Measurements from ENCODE around the gene MVD. TPM values are rescaled to one million over a fixed set of nuclear protein-coding genes. Genes with fewer than 3 reads are reported as not detected.

Gene MVD
- total RNA-seq, 1 donor from 2014 or later: 71.8 TPM

DNA sequence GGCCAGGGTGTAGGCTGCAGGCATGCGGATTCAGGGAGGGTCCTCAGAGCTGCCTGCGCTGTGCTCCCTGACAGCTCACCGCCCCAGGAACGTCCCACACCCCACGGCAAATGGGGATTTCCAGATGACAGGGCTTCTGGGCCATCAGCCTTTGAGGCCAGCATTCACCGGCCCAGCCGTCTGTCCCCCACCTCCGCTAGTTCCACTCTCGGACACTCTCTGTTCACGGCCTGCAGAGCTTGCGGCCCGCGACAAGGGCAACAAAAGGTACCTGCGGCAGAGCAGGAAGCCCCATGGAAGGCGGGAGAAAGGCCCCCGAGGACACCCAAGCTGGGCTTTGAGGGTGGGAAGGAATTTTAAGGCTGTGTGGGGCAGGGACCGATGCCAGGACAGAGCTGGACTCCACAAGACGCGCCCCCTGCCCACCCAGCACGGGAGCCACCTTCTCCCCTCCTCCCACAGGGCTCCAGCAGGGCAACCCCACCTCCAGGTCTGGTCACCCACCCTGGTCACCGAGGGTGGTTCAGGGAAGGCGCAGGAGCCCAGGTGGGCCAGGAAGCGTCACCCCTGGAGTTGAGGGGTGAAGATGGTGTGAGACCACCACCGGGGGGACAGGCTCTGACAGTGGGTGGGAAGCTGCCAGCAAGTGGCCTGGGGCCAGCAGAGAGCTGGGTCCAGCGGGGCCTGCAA lies 6.5 kb downstream of the MVD start:
- H3K4me3 ChIP-seq: no peak overlapping the region
- intact Hi-C loops (cut with DNase I): no loop called here
- H3K9me3 ChIP-seq: no peaks in the 10 kb centered on the region
- TF ChIP-seq, protein P1, sequence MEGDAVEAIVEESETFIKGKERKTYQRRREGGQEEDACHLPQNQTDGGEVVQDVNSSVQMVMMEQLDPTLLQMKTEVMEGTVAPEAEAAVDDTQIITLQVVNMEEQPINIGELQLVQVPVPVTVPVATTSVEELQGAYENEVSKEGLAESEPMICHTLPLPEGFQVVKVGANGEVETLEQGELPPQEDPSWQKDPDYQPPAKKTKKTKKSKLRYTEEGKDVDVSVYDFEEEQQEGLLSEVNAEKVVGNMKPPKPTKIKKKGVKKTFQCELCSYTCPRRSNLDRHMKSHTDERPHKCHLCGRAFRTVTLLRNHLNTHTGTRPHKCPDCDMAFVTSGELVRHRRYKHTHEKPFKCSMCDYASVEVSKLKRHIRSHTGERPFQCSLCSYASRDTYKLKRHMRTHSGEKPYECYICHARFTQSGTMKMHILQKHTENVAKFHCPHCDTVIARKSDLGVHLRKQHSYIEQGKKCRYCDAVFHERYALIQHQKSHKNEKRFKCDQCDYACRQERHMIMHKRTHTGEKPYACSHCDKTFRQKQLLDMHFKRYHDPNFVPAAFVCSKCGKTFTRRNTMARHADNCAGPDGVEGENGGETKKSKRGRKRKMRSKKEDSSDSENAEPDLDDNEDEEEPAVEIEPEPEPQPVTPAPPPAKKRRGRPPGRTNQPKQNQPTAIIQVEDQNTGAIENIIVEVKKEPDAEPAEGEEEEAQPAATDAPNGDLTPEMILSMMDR (IDR thresholded peaks at IDR 0.05): no peak
- ATAC-seq (no peak), DNase-seq (no peak)
- no peak overlapping the region for H3K27ac ChIP-seq
- H3K4me1 ChIP-seq: peaks cover 12% of the 10 kb centered on the region
- H3K36me3 ChIP-seq: peaks cover 62% of the 10 kb centered on the region
- H3K27me3 ChIP-seq (ENCODE audit: low read depth): no peaks in the 10 kb centered on the region

- TF ChIP-seq, protein P1 (IDR thresholded peaks at IDR 0.05): no peak
- H3K4me1 ChIP-seq: peaks cover 13% of the 10 kb centered on the region
- no peak overlapping the region for H3K27ac ChIP-seq
- no peak overlapping the region for H3K4me3 ChIP-seq
- DNase-seq (no peak), ATAC-seq (no peak)
- intact Hi-C loops (cut with DNase I): no loop called here
- peaks cover 62% of the 10 kb centered on the region for H3K36me3 ChIP-seq
- H3K27me3 ChIP-seq (ENCODE audit: low read depth): no peaks in the 10 kb centered on the region
- H3K9me3 ChIP-seq: no peaks in the 10 kb centered on the region
These were observed 7.1 kb downstream of the MVD start for GRCh38 chr16:88655733-88656281.

DNA sequence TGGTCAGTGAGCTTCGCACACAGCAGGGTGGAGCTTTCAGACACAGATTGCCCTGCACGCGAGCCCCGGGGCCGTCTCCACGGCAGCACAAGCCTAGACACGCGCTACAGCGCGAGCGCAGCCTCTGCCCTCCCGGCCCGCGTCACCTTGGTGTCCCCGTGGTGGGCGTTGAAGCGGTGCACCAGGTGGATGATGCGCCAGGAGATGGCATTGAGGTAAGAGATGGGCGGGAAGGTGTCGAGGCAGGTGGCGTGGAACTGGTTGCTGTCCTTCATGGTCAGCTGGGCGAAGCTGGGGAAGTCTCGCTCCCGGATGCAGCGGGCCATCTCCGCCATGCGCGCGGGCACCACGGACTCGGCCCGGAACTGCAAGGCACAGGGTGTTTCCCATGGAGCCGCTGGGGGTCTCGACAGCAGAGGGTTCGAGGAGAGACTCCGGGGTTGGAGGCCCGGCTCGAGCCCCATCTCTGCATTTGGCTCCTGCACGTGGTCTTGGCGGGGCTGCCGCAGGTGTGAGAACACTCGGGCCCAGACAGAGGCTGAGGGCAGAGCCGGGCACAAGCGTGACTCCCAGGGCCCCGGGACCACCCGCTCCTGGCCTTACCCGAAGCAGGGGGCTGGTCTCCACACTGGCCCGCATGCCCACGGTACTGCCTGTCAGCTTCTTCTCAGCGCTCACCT lies 7.7 kb downstream of the MVD start:
- H3K36me3 ChIP-seq: peaks cover 62% of the 10 kb centered on the region
- no peak overlapping the region for H3K4me3 ChIP-seq
- intact Hi-C loops (cut with DNase I): no loop called here
- no peak for DNase-seq
- H3K27me3 ChIP-seq (ENCODE audit: low read depth): no peaks in the 10 kb centered on the region
- H3K27ac ChIP-seq: no peak overlapping the region
- peaks cover 16% of the 10 kb centered on the region for H3K4me1 ChIP-seq
- H3K9me3 ChIP-seq: no peaks in the 10 kb centered on the region
- TF ChIP-seq, protein P1 (IDR thresholded peaks at IDR 0.05): no peak
- ATAC-seq: no peak

GRCh38 chr16:88654363-88655052 lies 8.4 kb downstream of the MVD start:
- no peak overlapping the region for H3K27ac ChIP-seq
- H3K9me3 ChIP-seq: no peaks in the 10 kb centered on the region
- DNase-seq (no peak), ATAC-seq (no peak)
- H3K4me3 ChIP-seq: no peak overlapping the region
- intact Hi-C loops (cut with DNase I): no loop called here
- no peaks in the 10 kb centered on the region for H3K27me3 ChIP-seq (ENCODE audit: low read depth)
- TF ChIP-seq, protein P1 (IDR thresholded peaks at IDR 0.05): no peak
- H3K4me1 ChIP-seq: peaks cover 23% of the 10 kb centered on the region
- H3K36me3 ChIP-seq: peaks cover 62% of the 10 kb centered on the region

DNA sequence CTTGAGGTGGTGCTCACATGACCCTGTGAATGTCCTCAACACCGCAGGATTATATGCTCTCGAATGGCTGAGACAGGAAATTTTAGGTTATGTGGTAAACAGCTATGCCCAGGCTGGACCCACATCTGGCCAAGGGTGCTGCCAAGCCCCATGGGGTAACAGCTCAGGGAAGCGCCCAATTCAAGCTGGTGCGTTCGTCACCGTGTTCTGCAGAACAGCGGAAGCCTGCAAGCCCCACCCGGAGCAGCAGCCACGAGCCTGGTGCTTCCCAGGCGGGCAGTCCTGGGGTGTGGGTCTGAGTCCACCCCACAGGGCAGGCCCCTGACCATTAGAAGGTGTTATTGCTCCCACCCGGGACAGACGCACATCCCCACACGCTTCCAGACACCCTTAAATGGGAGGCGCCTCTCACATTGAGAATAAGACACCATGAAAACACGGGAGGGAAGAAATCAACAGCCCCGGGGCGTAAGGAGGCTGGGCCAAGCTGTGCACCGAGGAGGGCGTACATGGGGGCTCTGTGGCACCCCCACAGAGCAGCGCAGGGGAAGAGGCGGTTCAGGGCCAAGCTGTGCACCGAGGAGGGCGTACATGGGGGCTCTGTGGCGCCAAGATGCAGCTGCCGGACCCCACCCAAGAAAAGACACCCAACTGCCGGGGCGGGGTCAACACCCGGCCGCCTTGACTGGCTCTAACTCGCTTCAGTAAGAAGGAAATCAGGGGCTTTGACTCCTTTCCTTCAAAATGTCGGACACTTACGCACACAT lies 9.1 kb downstream of the MVD start:
- H3K27ac ChIP-seq: no peak overlapping the region
- H3K36me3 ChIP-seq: peaks cover 62% of the 10 kb centered on the region
- TF ChIP-seq, protein P1 (IDR thresholded peaks at IDR 0.05): no peak
- no peaks in the 10 kb centered on the region for H3K9me3 ChIP-seq
- no peaks in the 10 kb centered on the region for H3K27me3 ChIP-seq (ENCODE audit: low read depth)
- peaks cover 29% of the 10 kb centered on the region for H3K4me1 ChIP-seq
- no peak for DNase-seq
- no peak for ATAC-seq
- intact Hi-C loops (cut with DNase I): no loop called here
- H3K4me3 ChIP-seq: no peak overlapping the region

All from lower lobe of right lung (tissue), 2 donors.